PC-3 (cell line): ENCODE measurements around the gene UBE2U. TPM values are rescaled to one million over a fixed set of nuclear protein-coding genes. Genes with fewer than 3 reads are reported as not detected.

Experiments
- ATAC-seq: fragments of 200-7000 bp; cut with Tn5 transposase; 2 replicates; pipeline ENCODE4 v1.9.1; 2020; ENCODE audit warnings: mild to moderate bottlenecking, moderate library complexity
- BruUV-seq: library from RNA; stranded (reverse); fragments of 400-500 nt; replicated peaks from 2 replicates; lab custom pipeline; 2021; lab: Mats Ljungman, UMichigan
- CTCF ChIA-PET: fragments of 300-600 bp; sonication (Branson Sonifier 250); formaldehyde crosslinking; loops from one replicate; lab custom pipeline; 2022; ENCODE audit warnings: antibody characterized with exemption; lab: Charles Lee
- POLR2A ChIA-PET: fragments of 300-600 bp; sonication (Branson Sonifier 250); formaldehyde crosslinking; loops from one replicate; lab custom pipeline; 2022; ENCODE audit warnings: antibody characterized with exemption; ENCODE audit not compliant: unreplicated experiment; lab: Charles Lee
- DNase-seq: peaks from one replicate; pipeline ENCODE4 v3.0.0-alpha.2; 2015
- H2AFZ ChIP-seq: fragments of 300-600 bp; sonication (generic); 2 replicates; pipeline ENCODE4 v1.6.0; 2016; ENCODE audit warnings: antibody characterized with exemption, low read length
- H3F3A ChIP-seq: fragments of 300-600 bp; sonication (generic); one replicate; pipeline ENCODE4 v1.6.0; 2017; ENCODE audit warnings: antibody characterized with exemption, low read length, control low read depth, mild to moderate bottlenecking; ENCODE audit not compliant: unreplicated experiment
- H3K27ac ChIP-seq: fragments of 300-600 bp; sonication (generic); 2 replicates; pipeline ENCODE4 v1.5.1; 2016; ENCODE audit warnings: mild to moderate bottlenecking, low read length
- H3K27me3 ChIP-seq: fragments of 300-600 bp; sonication (generic); 2 replicates; pipeline ENCODE4 v1.6.1; 2016; ENCODE audit warnings: low read length, mixed read lengths
- H3K36me3 ChIP-seq: fragments of 300-600 bp; sonication (generic); 2 replicates; pipeline ENCODE4 v1.6.1; 2016; ENCODE audit warnings: low read depth, mixed run types, low read length, mixed read lengths
- H3K4me1 ChIP-seq: fragments of 300-600 bp; sonication (generic); 2 replicates; pipeline ENCODE4 v1.5.1; 2016; ENCODE audit warnings: low read length; ENCODE audit not compliant: insufficient read depth
- H3K4me2 ChIP-seq: fragments of 300-600 bp; sonication (generic); 2 replicates; pipeline ENCODE4 v1.6.0; 2016; ENCODE audit warnings: low read length
- H3K4me3 ChIP-seq: fragments of 300-600 bp; sonication (generic); 2 replicates; pipeline ENCODE4 v1.5.1; 2016; ENCODE audit warnings: mild to moderate bottlenecking, low read length, mixed read lengths
- H3K79me2 ChIP-seq: fragments of 300-600 bp; sonication (generic); 2 replicates; pipeline ENCODE4 v1.6.1; 2017; ENCODE audit warnings: low read length, mixed read lengths
- H3K9ac ChIP-seq: fragments of 300-600 bp; sonication (generic); 2 replicates; pipeline ENCODE4 v1.6.0; 2016; ENCODE audit warnings: mild to moderate bottlenecking, low read length
- H3K9me2 ChIP-seq: fragments of 300-600 bp; sonication (generic); replicated peaks from 2 replicates; pipeline ENCODE4 v1.6.1; 2016; ENCODE audit warnings: mixed run types, low read length, mixed read lengths
- H3K9me3 ChIP-seq: fragments of 300-600 bp; sonication (generic); 2 replicates; pipeline ENCODE4 v1.6.1; 2016; ENCODE audit warnings: low read length, mixed read lengths
- H4K20me1 ChIP-seq: fragments of 300-600 bp; sonication (generic); 2 replicates; pipeline ENCODE4 v1.6.1; 2016; ENCODE audit warnings: low read length, mixed read lengths
- CTCF ChIP-seq: fragments of 300-600 bp; sonication (generic); conservative IDR thresholded peaks from 2 replicates; pipeline ENCODE4 v1.5.1; 2017; ENCODE audit warnings: antibody characterized with exemption, low read depth, mild to moderate bottlenecking, low read length
- EZH2 ChIP-seq: fragments of 300-600 bp; sonication (generic); IDR thresholded peaks from one replicate; pipeline ENCODE4 v1.6.1; 2017; ENCODE audit warnings: antibody characterized with exemption, mild to moderate bottlenecking, low read length; ENCODE audit not compliant: unreplicated experiment
- EZH2phosphoT487 ChIP-seq: fragments of 300-600 bp; sonication (generic); IDR thresholded peaks from 2 replicates; pipeline ENCODE4 v1.6.1; 2018; ENCODE audit warnings: mild to moderate bottlenecking, antibody characterized with exemption, low read length, borderline replicate concordance
- intact Hi-C: fragments of 100-400 bp; cut with micrococcal nuclease; formaldehyde crosslinking; loops from 2 replicates; pipeline ENCODE4 v1.9.0; 2023
- total RNA-seq: library from RNA; depleted of rRNA; stranded (reverse); fragments of >200 nt; gene quantifications from 2 replicates; pipeline ENCODE4 v1.2.3, GENCODE V29; 2014

The UBE2U gene
- total RNA-seq, 1 experiment from 2014 or later = not detected

GRCh38 chr1:64240206-64240605 lies 36.8 kb downstream of the UBE2U start:
- no peaks in the 10 kb centered on the region for H4K20me1 ChIP-seq
- H3K4me3 ChIP-seq = no peak overlapping the region
- TF ChIP-seq CTCF = no peak; the same call in 1 of the 2 replicates
- TF ChIP-seq EZH2phosphoT487 = no peak
- TF ChIP-seq EZH2 = no peak
- H3K4me2 ChIP-seq = no peak overlapping the region
- H3K27me3 ChIP-seq = no peaks in the 10 kb centered on the region
- no peak overlapping the region for H3K27ac ChIP-seq
- H3K36me3 ChIP-seq = no peaks in the 10 kb centered on the region
- no peak for DNase-seq
- no TSS peak for BruUV-seq
- ChIA-PET POLR2A (no interaction called here), CTCF (no interaction called here)
- no peak; the same call in 1 of the 2 replicates for ATAC-seq
- peaks cover 15% of the 10 kb centered on the region for H3K4me1 ChIP-seq
- no peaks in the 10 kb centered on the region for H3K9me2 ChIP-seq
- no peaks in the 10 kb centered on the region for H3K9me3 ChIP-seq
- H3K79me2 ChIP-seq = no peaks in the 10 kb centered on the region
- intact Hi-C loops = loop anchor here (5.0 to 10.0 kb wide), 3 partner anchors 78 to 1325 kb away; no protein-coding TSS in a partner anchor
- H3K9ac ChIP-seq = no peak overlapping the region
- H3F3A ChIP-seq = no peaks in the 10 kb centered on the region
- H2AFZ ChIP-seq = no peak overlapping the region

GRCh38 chr1:64241069-64241468 lies 37.6 kb downstream of the UBE2U start:
- no peak overlapping the region for H2AFZ ChIP-seq
- H3K9ac ChIP-seq = no peak overlapping the region
- POLR2A ChIA-PET = no interaction called here
- no peaks in the 10 kb centered on the region for H4K20me1 ChIP-seq
- peak; percentile 16; the same call in 1 of the 2 replicates for ATAC-seq
- no peaks in the 10 kb centered on the region for H3K9me2 ChIP-seq
- no peaks in the 10 kb centered on the region for H3K9me3 ChIP-seq
- H3K4me3 ChIP-seq = no peak overlapping the region
- no peak overlapping the region for H3K4me2 ChIP-seq
- H3K4me1 ChIP-seq = peaks cover 24% of the 10 kb centered on the region
- H3K27ac ChIP-seq = no peak overlapping the region
- TF ChIP-seq EZH2phosphoT487 = no peak
- TF ChIP-seq CTCF = no peak
- TF ChIP-seq EZH2 = no peak
- no peaks in the 10 kb centered on the region for H3K79me2 ChIP-seq
- BruUV-seq = no TSS peak
- DNase-seq = no peak
- CTCF ChIA-PET = no interaction called here
- H3F3A ChIP-seq = no peaks in the 10 kb centered on the region
- no peaks in the 10 kb centered on the region for H3K36me3 ChIP-seq
- H3K27me3 ChIP-seq = no peaks in the 10 kb centered on the region
- intact Hi-C loops = loop anchor here (5.0 to 10.0 kb wide), 3 partner anchors 79 to 1326 kb away; no protein-coding TSS in a partner anchor
